ENCODE data around the gene OSBPL10. TPM values are rescaled to one million over a fixed set of nuclear protein-coding genes. Genes with fewer than 3 reads are reported as not detected.
A peak's percentile ranks its signal among the peaks of the same experiment; 100 is the strongest.

The OSBPL10 gene
- total and polyA plus RNA-seq, 2 experiments from 2014 or later: 2.4 to 8.1 TPM

GRCh38 chr3:31880020-31880419 is 101.0 kb downstream of the OSBPL10 start:
- no peaks in the 10 kb centered on the region for H3K9me3 ChIP-seq (ENCODE audit: low read depth)
- WGBS, 2 experiments (ENCODE audit: low coverage in 1 of 2, low lambda C conversion rate in 2 of 2, missing lambda C conversion rate in 2 of 2): 82 to 84% methylated on average over 4 of the region's 4 CpGs
- DNase-seq: peak; percentile 20
- H3K36me3 ChIP-seq (ENCODE audit: low read depth): no peaks in the 10 kb centered on the region
- no peak for TF ChIP-seq EZH2 (IDR thresholded peaks at IDR 0.05; ENCODE audit: insufficient read depth, poor library complexity, severe bottlenecking)
- TF ChIP-seq EZH2phosphoT487 (IDR thresholded peaks at IDR 0.05; ENCODE audit: insufficient read depth, low read depth): no peak
- no peaks in the 10 kb centered on the region for H3K9me2 ChIP-seq (ENCODE audit: insufficient read depth)
- H3K4me3 ChIP-seq: no peak overlapping the region
- H3K27ac ChIP-seq: no peak overlapping the region
- in situ Hi-C loops (cut with MboI): no loop called here
- peaks cover 8% of the 10 kb centered on the region for H3K4me1 ChIP-seq (ENCODE audit: insufficient read depth)
- no peaks in the 10 kb centered on the region for H4K20me1 ChIP-seq (ENCODE audit: insufficient read depth)
- H2AFZ ChIP-seq: no peak overlapping the region
- H3K79me2 ChIP-seq (ENCODE audit: insufficient read depth): no peaks in the 10 kb centered on the region
- no peak overlapping the region for H3K4me2 ChIP-seq (ENCODE audit: unreplicated experiment)
- H3K9ac ChIP-seq: no peak overlapping the region
- no peaks in the 10 kb centered on the region for H3K27me3 ChIP-seq (replicated peaks; ENCODE audit: insufficient read depth)
- H3F3A ChIP-seq (ENCODE audit: insufficient read depth): no peaks in the 10 kb centered on the region; the same call in 1 of the 2 replicates

DNA sequence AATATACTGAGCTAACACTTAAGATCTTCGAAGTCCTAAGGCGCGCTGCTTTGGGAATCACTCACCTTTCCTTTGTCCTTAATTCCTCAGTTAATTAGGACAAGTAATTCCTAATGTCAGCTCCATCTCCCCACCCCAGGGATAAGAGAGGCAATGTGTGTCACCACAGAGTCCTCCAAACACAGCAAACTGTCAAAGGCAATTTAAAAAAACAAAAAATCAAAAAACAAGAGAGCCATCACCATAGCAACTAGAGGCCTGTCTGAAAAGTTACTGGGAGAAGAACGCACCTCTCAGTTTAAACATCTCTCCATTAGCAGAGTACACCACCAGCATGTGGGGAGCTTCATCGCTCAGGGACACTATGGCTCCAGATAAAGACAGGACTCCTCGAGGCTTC is 101.7 kb downstream of the OSBPL10 start:
- H3K4me3 ChIP-seq: no peak overlapping the region
- no peak overlapping the region for H2AFZ ChIP-seq
- peaks cover 8% of the 10 kb centered on the region for H3K4me1 ChIP-seq (ENCODE audit: insufficient read depth)
- H3K36me3 ChIP-seq (ENCODE audit: low read depth): no peaks in the 10 kb centered on the region
- DNase-seq: no peak
- no peaks in the 10 kb centered on the region; the same call in 1 of the 2 replicates for H3F3A ChIP-seq (ENCODE audit: insufficient read depth)
- no peaks in the 10 kb centered on the region for H4K20me1 ChIP-seq (ENCODE audit: insufficient read depth)
- H3K9me2 ChIP-seq (ENCODE audit: insufficient read depth): no peaks in the 10 kb centered on the region
- no peaks in the 10 kb centered on the region for H3K27me3 ChIP-seq (replicated peaks; ENCODE audit: insufficient read depth)
- no peak overlapping the region for H3K27ac ChIP-seq
- in situ Hi-C loops (cut with MboI): no loop called here
- 92 to 97% methylated on average over 6 of the region's 6 CpGs for WGBS, 2 experiments (ENCODE audit: low coverage in 1 of 2, low lambda C conversion rate in 2 of 2, missing lambda C conversion rate in 2 of 2)
- no peaks in the 10 kb centered on the region for H3K79me2 ChIP-seq (ENCODE audit: insufficient read depth)
- no peaks in the 10 kb centered on the region for H3K9me3 ChIP-seq (ENCODE audit: low read depth)
- H3K4me2 ChIP-seq (ENCODE audit: unreplicated experiment): no peak overlapping the region
- no peak overlapping the region for H3K9ac ChIP-seq
- TF ChIP-seq EZH2phosphoT487 (IDR thresholded peaks at IDR 0.05; ENCODE audit: insufficient read depth, low read depth) (no peak), EZH2 (IDR thresholded peaks at IDR 0.05; ENCODE audit: insufficient read depth, poor library complexity, severe bottlenecking) (no peak)

- in situ Hi-C loops (cut with MboI): no loop called here
Observed at GRCh38 chr3:31878231-31878838, 102.7 kb downstream of the OSBPL10 start.

GRCh38 chr3:31876331-31876730 is 104.7 kb downstream of the OSBPL10 start:
- no peaks in the 10 kb centered on the region for H3K79me2 ChIP-seq (ENCODE audit: insufficient read depth)
- no peak overlapping the region for H3K9ac ChIP-seq
- TF ChIP-seq EZH2phosphoT487 (IDR thresholded peaks at IDR 0.05; ENCODE audit: insufficient read depth, low read depth): no peak
- no peak for TF ChIP-seq EZH2 (IDR thresholded peaks at IDR 0.05; ENCODE audit: insufficient read depth, poor library complexity, severe bottlenecking)
- no peaks in the 10 kb centered on the region for H4K20me1 ChIP-seq (ENCODE audit: insufficient read depth)
- no peak overlapping the region for H3K4me3 ChIP-seq
- no peaks in the 10 kb centered on the region for H3K9me3 ChIP-seq (ENCODE audit: low read depth)
- H3F3A ChIP-seq (ENCODE audit: insufficient read depth): no peaks in the 10 kb centered on the region; the same call in 1 of the 2 replicates
- H3K4me2 ChIP-seq (ENCODE audit: unreplicated experiment): peak overlapping the region; percentile 21
- WGBS, 2 experiments (ENCODE audit: low coverage in 1 of 2, low lambda C conversion rate in 2 of 2, missing lambda C conversion rate in 2 of 2): 54 to 55% methylated on average over 7 of the region's 7 CpGs
- H2AFZ ChIP-seq: peak overlapping the region; percentile 62
- no peaks in the 10 kb centered on the region for H3K36me3 ChIP-seq (ENCODE audit: low read depth)
- H3K27me3 ChIP-seq (replicated peaks; ENCODE audit: insufficient read depth): no peaks in the 10 kb centered on the region
- H3K9me2 ChIP-seq (ENCODE audit: insufficient read depth): no peaks in the 10 kb centered on the region
- DNase-seq: peak; percentile 64
- peaks cover 8% of the 10 kb centered on the region for H3K4me1 ChIP-seq (ENCODE audit: insufficient read depth)
- in situ Hi-C loops (cut with MboI): no loop called here
- no peak overlapping the region for H3K27ac ChIP-seq

More at GRCh38 chr3:31878231-31878838, 102.7 kb downstream of the OSBPL10 start:
- Histone ChIP-seq H3F3A (ENCODE audit: insufficient read depth) (no peaks in the 10 kb centered on the region; the same call in 1 of the 2 replicates), H3K4me1 (ENCODE audit: insufficient read depth) (peaks cover 8% of the 10 kb centered on the region), H2AFZ (no peak overlapping the region), H3K36me3 (ENCODE audit: low read depth) (no peaks in the 10 kb centered on the region), H3K4me2 (ENCODE audit: unreplicated experiment) (no peak overlapping the region), H3K27me3 (replicated peaks; ENCODE audit: insufficient read depth) (no peaks in the 10 kb centered on the region), H3K27ac (no peak overlapping the region), H3K9me2 (ENCODE audit: insufficient read depth) (no peaks in the 10 kb centered on the region), H3K9ac (no peak overlapping the region), H3K4me3 (no peak overlapping the region), H3K9me3 (ENCODE audit: low read depth) (no peaks in the 10 kb centered on the region), H3K79me2 (ENCODE audit: insufficient read depth) (no peaks in the 10 kb centered on the region), H4K20me1 (ENCODE audit: insufficient read depth) (no peaks in the 10 kb centered on the region)
- WGBS, 2 experiments (ENCODE audit: low coverage in 1 of 2, low lambda C conversion rate in 2 of 2, missing lambda C conversion rate in 2 of 2): 46 to 52% methylated on average over 7 of the region's 7 CpGs
- TF ChIP-seq EZH2phosphoT487 (IDR thresholded peaks at IDR 0.05; ENCODE audit: insufficient read depth, low read depth) (no peak), EZH2 (IDR thresholded peaks at IDR 0.05; ENCODE audit: insufficient read depth, poor library complexity, severe bottlenecking) (no peak)
- DNase-seq: peak; percentile 24

Measured in GM23248 (cell line).